ENCODE measurements around the gene PIH1D1. TPM values are rescaled to one million over a fixed set of nuclear protein-coding genes. Genes with fewer than 3 reads are reported as not detected.
"Not testable (repeated sequence)": the region's sequence is repeated elsewhere in the genome, so short reads cannot be mapped to it uniquely, and the experiment has no call there.

The PIH1D1 gene
- total RNA-seq, 1 donor from 2014 or later: 110 TPM

GRCh38 chr19:49475995-49476880 is 24.6 kb upstream of the PIH1D1 start:
- H3K9me3 Mint-ChIP-seq: no peaks in the 10 kb centered on the region
- peak; percentile 78 for DNase-seq (ENCODE audit: low read depth, low spot score)
- H3K27me3 Mint-ChIP-seq (ENCODE audit: low read depth): peaks cover 25% of the 10 kb centered on the region
- no peak overlapping the region for H3K27ac Mint-ChIP-seq (ENCODE audit: unreplicated experiment)
- peak overlapping the region; percentile 71 for H3K4me3 Mint-ChIP-seq
- TF ChIP-seq CTCF (conservative IDR thresholded peaks at IDR 0.05): peak; percentile 67
- H3K4me1 Mint-ChIP-seq: peaks cover 14% of the 10 kb centered on the region
- no peaks in the 10 kb centered on the region for H3K36me3 Mint-ChIP-seq (ENCODE audit: low read depth)

DNA sequence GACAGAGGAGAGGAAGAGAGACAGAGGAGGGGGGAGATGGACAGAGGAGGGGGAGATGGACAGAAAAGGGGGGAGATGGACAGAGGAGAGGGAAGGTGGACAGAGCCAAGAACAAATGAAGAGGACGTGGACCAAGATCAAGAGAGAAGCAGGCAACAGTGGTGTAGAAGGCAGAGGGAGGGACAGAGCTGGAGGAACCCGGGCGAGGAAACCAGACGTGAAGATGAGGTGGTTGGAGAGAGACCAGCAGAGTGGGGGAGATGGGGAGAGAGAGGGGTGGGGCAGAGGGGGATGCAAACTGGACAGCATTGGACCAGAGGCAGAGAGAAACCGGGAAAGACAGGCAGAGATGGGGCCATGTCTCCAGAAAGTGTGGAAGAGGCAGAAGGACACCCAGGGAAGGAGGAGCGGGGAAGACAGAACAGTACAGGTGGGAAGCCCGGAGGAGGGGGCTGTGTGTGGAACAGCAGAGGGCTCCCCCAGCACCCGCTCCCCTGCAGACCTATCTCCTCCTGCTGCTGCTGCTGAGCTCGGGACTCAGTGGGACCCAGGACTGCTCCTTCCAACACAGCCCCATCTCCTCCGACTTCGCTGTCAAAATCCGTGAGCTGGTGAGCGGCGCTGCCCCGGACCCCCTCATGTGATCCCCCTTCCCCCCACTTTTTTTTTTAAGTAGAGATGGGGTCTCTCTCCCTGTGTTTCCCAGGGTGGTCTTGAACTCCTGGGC is 23.7 kb upstream of the PIH1D1 start:
- Mint-ChIP-seq H3K27ac (ENCODE audit: unreplicated experiment) (no peak overlapping the region), H3K4me3 (no peak overlapping the region), H3K9me3 (no peaks in the 10 kb centered on the region), H3K36me3 (ENCODE audit: low read depth) (no peaks in the 10 kb centered on the region), H3K4me1 (peaks cover 14% of the 10 kb centered on the region), H3K27me3 (ENCODE audit: low read depth) (peaks cover 25% of the 10 kb centered on the region)
- no peak for DNase-seq (ENCODE audit: low read depth, low spot score)
- TF ChIP-seq CTCF (conservative IDR thresholded peaks at IDR 0.05): no peak

DNA sequence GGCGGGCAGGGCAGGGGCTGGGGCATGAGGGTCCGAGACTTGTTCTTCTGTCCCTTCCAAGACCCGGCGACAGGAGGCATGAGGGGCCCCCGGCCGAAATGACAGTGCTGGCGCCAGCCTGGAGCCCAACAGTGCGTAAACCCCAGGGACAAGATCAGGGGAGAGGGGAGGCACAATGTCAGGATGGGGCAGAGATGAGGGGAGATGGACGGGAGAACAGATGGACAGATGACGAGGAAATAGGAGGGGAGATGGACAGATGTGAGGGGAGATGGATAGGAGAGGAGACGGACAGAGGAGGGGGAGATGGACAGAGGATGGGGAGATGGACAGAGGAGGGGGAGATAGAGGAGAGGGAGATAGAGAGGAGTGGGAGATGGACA is 22.9 kb upstream of the PIH1D1 start:
- Mint-ChIP-seq H3K27ac (ENCODE audit: unreplicated experiment) (no peak overlapping the region), H3K9me3 (no peaks in the 10 kb centered on the region), H3K4me1 (peaks cover 14% of the 10 kb centered on the region), H3K36me3 (ENCODE audit: low read depth) (no peaks in the 10 kb centered on the region), H3K4me3 (no peak overlapping the region), H3K27me3 (ENCODE audit: low read depth) (peaks cover 25% of the 10 kb centered on the region)
- no peak for TF ChIP-seq CTCF (conservative IDR thresholded peaks at IDR 0.05)
- no peak for DNase-seq (ENCODE audit: low read depth, low spot score)

GRCh38 chr19:49473868-49474541 is 22.4 kb upstream of the PIH1D1 start, which contains the start of gene FLT3LG:
TSS of gene FLT3LG (plus strand) at chr19:49474215. CDS start at chr19:49474640, 425 bp downstream.
- peaks cover 25% of the 10 kb centered on the region for H3K27me3 Mint-ChIP-seq (ENCODE audit: low read depth)
- H3K4me1 Mint-ChIP-seq: peaks cover 14% of the 10 kb centered on the region
- no peaks in the 10 kb centered on the region for H3K9me3 Mint-ChIP-seq
- TF ChIP-seq CTCF (conservative IDR thresholded peaks at IDR 0.05): peak; percentile 96
- DNase-seq (ENCODE audit: low read depth, low spot score): peak; percentile 61
- H3K4me3 Mint-ChIP-seq: no peak within 1 kb of the TSS
- peak within 1 kb of the TSS; percentile 71 for H3K27ac Mint-ChIP-seq (ENCODE audit: unreplicated experiment)
- peaks cover 1% of the 10 kb centered on the region for H3K36me3 Mint-ChIP-seq (ENCODE audit: low read depth)

GRCh38 chr19:49473501-49473867 is 21.9 kb upstream of the PIH1D1 start:
- Mint-ChIP-seq H3K4me1 (peaks cover 15% of the 10 kb centered on the region), H3K27me3 (ENCODE audit: low read depth) (peaks cover 25% of the 10 kb centered on the region)
- DNase-seq (ENCODE audit: low read depth, low spot score); H3K4me3 Mint-ChIP-seq; H3K36me3 Mint-ChIP-seq (ENCODE audit: low read depth); H3K9me3 Mint-ChIP-seq; H3K27ac Mint-ChIP-seq (ENCODE audit: unreplicated experiment): not testable (repeated sequence)
